Effector memory CD8-positive, alpha-beta T cell (primary cell): ENCODE results near the gene CCDC18.
A peak's percentile ranks its signal among the peaks of the same experiment; 100 is the strongest.

Experiments
- ATAC-seq: fragments of 150-1000 bp; cut with Tn5 transposase; replicated peaks from 2 replicates; pipeline ENCODE4 v1.10.0; 2021; ENCODE audit warnings: mild to moderate bottlenecking, moderate library complexity
- DNase-seq, 3 experiments: peaks; one replicate each; pipeline ENCODE4 v3.0.0; 2021
- H3K27ac Mint-ChIP-seq, 2 donors: one replicate each; pipeline ENCODE4 v1.8.0; 2022; ENCODE audit warnings: mild to moderate bottlenecking in 2 of 2, mixed read lengths in 2 of 2, moderate library complexity in 2 of 2
- H3K27me3 Mint-ChIP-seq, 2 donors: one replicate each; pipeline ENCODE4 v1.8.0; 2022; ENCODE audit warnings: mixed read lengths in 2 of 2
- H3K36me3 Mint-ChIP-seq: one replicate; pipeline ENCODE4 v1.8.0; 2022; ENCODE audit warnings: mild to moderate bottlenecking, moderate library complexity, mixed read lengths; ENCODE audit not compliant: insufficient read depth
- H3K4me1 Mint-ChIP-seq, 2 donors: one replicate each; pipeline ENCODE4 v1.8.0; 2022; ENCODE audit warnings: low read depth in 2 of 2, mixed read lengths in 2 of 2
- H3K4me3 Mint-ChIP-seq, 2 donors: one replicate each; pipeline ENCODE4 v1.8.0; 2022; ENCODE audit warnings: mild to moderate bottlenecking in 2 of 2, mixed read lengths in 2 of 2, moderate library complexity in 2 of 2
- H3K9me3 Mint-ChIP-seq, 2 donors: one replicate each; pipeline ENCODE4 v1.8.0; 2022; ENCODE audit warnings: mixed read lengths in 2 of 2
- total RNA-seq, 9 experiments: gene quantifications; one replicate each; lab custom pipeline; 2026; lab: John Stamatoyannopoulos, UW

Gene CCDC18, protein sequence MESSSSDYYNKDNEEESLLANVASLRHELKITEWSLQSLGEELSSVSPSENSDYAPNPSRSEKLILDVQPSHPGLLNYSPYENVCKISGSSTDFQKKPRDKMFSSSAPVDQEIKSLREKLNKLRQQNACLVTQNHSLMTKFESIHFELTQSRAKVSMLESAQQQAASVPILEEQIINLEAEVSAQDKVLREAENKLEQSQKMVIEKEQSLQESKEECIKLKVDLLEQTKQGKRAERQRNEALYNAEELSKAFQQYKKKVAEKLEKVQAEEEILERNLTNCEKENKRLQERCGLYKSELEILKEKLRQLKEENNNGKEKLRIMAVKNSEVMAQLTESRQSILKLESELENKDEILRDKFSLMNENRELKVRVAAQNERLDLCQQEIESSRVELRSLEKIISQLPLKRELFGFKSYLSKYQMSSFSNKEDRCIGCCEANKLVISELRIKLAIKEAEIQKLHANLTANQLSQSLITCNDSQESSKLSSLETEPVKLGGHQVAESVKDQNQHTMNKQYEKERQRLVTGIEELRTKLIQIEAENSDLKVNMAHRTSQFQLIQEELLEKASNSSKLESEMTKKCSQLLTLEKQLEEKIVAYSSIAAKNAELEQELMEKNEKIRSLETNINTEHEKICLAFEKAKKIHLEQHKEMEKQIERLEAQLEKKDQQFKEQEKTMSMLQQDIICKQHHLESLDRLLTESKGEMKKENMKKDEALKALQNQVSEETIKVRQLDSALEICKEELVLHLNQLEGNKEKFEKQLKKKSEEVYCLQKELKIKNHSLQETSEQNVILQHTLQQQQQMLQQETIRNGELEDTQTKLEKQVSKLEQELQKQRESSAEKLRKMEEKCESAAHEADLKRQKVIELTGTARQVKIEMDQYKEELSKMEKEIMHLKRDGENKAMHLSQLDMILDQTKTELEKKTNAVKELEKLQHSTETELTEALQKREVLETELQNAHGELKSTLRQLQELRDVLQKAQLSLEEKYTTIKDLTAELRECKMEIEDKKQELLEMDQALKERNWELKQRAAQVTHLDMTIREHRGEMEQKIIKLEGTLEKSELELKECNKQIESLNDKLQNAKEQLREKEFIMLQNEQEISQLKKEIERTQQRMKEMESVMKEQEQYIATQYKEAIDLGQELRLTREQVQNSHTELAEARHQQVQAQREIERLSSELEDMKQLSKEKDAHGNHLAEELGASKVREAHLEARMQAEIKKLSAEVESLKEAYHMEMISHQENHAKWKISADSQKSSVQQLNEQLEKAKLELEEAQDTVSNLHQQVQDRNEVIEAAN (N-terminal part only)
- 21.2 to 38.6 (median 27.6) reads per million in 9 experiments for total RNA-seq

DNA sequence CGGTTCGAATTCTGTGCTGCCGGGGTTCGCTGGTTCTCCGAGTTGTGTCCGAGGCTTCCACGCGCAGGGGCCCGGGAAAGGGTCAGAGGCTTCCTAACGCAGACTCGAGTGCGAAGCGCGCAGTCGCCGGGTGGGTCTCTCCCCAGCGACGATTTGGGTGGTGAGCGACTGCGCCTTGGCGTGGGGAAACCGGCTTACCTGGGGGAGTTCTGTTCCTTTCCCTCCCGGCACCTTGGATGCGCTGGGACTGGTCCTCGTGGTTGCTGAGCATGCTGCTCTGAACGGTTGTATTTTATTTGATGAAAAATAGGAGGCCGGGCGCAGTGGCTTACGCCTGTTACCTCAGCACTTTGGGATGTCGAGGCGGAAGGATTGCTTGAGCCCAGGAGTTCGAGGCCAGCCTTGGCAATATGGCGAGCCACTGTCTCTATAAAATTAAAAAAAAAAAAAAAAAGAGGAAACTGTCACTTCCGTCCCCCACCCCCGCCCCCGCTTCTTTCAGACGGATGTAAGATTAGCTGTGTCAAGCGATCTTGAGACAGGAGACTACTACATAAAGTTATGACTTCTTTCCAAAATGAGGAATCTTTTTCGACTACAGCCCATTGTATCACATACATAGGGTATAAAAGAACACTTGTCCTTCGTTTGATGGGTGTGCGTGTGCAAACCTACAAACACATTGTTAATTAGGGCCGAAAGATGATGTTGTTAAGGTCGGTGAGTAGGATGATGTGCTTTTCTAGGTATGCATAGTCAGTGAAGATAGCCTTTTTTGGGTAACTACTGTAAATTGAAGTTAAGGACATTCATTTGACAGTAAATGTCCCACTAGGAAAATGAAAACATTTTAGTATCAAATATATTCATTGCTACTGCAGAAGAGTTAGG, at the start of gene CCDC18:
Gene CCDC18, plus strand, starts transcription at position 2 of the 891 bp plus-strand sequence. CDS start 2,638 bp downstream, outside the sequence.
- peak within 1 kb of the TSS; percentile 97 for H3K27ac Mint-ChIP-seq
- no peaks in the 10 kb centered on the region for H3K9me3 Mint-ChIP-seq
- peaks cover 25 to 34% of the 10 kb centered on the region in 2 donors for H3K4me1 Mint-ChIP-seq
- ATAC-seq (peak; percentile 42), DNase-seq (peak in 1 of 3 experiments; percentile 54)
- H3K36me3 Mint-ChIP-seq, result peaks cover 36% of the 10 kb centered on the region
- no peaks in the 10 kb centered on the region for H3K27me3 Mint-ChIP-seq
- peak within 1 kb of the TSS; percentile 88 to 99 for H3K4me3 Mint-ChIP-seq

DNA sequence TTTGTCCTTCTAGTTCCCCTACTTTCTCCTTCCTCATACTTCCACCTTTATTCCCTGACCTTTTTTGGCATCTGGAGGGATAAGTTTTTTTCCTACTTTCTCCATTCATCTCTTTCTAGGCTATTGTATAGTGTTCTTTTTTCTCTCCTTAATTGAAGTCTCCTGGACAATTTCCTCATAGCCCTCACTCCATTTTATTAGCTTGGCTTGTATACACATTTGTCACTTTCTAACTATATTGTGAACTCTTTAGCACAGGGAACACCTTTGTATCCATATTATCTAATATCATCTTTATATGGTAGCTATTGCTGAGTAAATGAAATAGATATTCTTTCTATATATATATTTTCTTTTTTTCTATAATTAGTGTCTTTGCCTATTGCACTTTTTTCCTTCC, 47.9 kb upstream of the CCDC18 start:
- no peaks in the 10 kb centered on the region for H3K9me3 Mint-ChIP-seq
- H3K27me3 Mint-ChIP-seq, result no peaks in the 10 kb centered on the region
- peaks cover 36% of the 10 kb centered on the region for H3K36me3 Mint-ChIP-seq
- H3K4me3 Mint-ChIP-seq, result no peak overlapping the region
- no peaks in the 10 kb centered on the region for H3K4me1 Mint-ChIP-seq
- ATAC-seq (no peak), DNase-seq (no peak)
- H3K27ac Mint-ChIP-seq, result no peak overlapping the region

DNA sequence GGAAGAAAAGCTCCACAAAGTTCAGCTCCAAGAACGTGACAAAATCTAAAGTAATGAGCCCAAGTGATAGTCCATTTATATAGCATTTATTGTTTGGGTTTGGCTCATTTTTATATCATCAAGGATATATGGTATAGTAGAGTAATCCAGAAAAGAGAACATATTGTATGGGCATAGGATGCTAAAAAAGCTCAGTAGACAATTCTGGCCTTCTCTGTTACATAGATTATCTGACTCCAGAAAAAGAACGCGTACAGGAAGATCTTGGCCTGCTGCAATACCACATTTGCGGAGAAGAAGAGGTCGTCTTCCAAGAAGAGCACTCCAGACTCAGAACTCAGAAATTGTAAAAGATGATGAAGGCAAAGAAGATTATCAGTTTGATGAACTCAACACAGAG, 44.1 kb upstream of the CCDC18 start:
- no peak overlapping the region for H3K4me3 Mint-ChIP-seq
- no peak overlapping the region for H3K27ac Mint-ChIP-seq
- H3K36me3 Mint-ChIP-seq, result peaks cover 61% of the 10 kb centered on the region
- H3K4me1 Mint-ChIP-seq, result no peaks in the 10 kb centered on the region
- no peaks in the 10 kb centered on the region for H3K9me3 Mint-ChIP-seq
- no peak for ATAC-seq
- DNase-seq, result no peak
- no peaks in the 10 kb centered on the region for H3K27me3 Mint-ChIP-seq

DNA sequence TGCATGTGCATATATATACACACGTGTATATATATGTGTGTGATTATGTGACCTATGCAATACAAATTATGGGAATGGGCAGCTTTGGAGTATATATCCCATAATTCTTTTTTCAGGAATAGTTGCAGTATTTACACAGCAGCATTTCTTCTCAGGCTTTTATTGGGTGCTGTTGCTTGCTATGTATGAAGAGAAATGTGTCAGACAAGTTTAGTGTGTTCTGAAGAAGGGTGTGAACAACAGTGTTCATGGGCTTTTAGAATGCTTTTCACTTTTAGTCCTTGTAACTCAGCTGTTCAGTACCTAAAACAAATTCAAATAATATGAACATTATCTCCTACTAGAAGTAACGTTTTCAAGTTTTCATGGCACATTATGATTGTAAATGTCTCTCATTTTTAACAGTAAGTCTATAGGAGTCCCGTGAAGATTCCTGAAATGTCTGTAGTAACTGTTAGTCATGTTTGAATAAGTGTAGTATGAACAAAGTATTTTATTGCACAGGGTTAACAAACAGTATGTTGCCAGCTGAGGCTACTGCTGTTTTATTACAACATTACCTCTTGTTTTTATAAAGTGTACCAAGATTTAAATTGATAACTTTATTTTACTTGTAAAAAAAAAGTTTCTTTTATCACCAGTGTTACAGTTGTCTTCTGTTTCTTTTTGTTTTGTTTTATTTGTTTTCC, 42.8 kb upstream of the CCDC18 start:
- Mint-ChIP-seq H3K27ac (peak overlapping the region in 1 of 2 donors; percentile 68), H3K4me3 (no peak overlapping the region)

DNA sequence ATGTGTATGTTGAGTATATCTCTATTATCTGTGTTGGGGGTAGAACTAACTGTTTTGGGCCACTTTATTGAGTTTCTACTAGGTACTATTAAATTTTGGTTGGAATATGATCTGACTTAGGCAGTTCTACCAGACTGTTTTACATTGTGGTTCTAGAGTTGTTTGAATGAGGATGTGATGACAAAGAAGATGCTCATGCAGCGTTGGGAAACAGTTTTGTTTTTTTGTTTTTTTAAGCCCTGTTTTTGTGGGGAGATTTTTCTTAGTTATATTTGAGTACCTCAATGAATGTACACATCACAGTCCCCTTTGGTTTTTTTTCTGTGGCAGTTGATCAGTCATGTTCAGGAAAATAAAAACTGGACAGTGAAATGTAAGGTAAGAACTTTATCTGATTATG, 40.4 kb upstream of the CCDC18 start:
- Mint-ChIP-seq H3K27ac (peak overlapping the region in 1 of 2 donors; percentile 49), H3K4me1 (no peaks in the 10 kb centered on the region), H3K36me3 (peaks cover 49% of the 10 kb centered on the region), H3K4me3 (no peak overlapping the region), H3K27me3 (no peaks in the 10 kb centered on the region), H3K9me3 (no peaks in the 10 kb centered on the region)
- DNase-seq (no peak), ATAC-seq (no peak)

More for the DNA sequence above, 42.8 kb upstream of the CCDC18 start:
- Mint-ChIP-seq H3K9me3 (no peaks in the 10 kb centered on the region), H3K36me3 (peaks cover 61% of the 10 kb centered on the region), H3K4me1 (no peaks in the 10 kb centered on the region), H3K27me3 (no peaks in the 10 kb centered on the region)
- DNase-seq (no peak), ATAC-seq (no peak)

DNA sequence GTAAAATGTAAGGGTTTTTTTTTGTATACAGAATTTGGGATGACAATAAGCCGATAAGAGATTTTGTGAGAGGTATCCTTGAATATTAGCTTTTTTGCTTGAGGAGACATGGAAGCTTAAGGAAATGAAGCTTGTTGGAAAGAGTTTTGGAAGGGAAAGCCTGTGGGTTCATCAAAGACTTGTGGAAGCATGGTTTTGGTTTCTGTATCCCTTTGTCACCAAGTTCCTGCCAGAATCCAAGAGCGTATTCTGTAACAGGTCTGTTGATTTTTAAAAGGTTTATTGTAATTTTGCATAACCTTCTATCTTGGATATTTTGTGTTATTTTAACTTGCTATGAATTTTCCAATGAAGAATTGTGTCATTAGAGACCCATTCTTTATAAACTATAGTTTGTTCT, 38.4 kb upstream of the CCDC18 start:
- no peak for DNase-seq
- H3K27me3 Mint-ChIP-seq, result no peaks in the 10 kb centered on the region
- no peak overlapping the region for H3K4me3 Mint-ChIP-seq
- peaks cover 36% of the 10 kb centered on the region for H3K36me3 Mint-ChIP-seq
- H3K4me1 Mint-ChIP-seq, result no peaks in the 10 kb centered on the region
- H3K27ac Mint-ChIP-seq, result peak overlapping the region in 1 of 2 donors; percentile 85
- ATAC-seq, result no peak
- no peaks in the 10 kb centered on the region for H3K9me3 Mint-ChIP-seq

DNA sequence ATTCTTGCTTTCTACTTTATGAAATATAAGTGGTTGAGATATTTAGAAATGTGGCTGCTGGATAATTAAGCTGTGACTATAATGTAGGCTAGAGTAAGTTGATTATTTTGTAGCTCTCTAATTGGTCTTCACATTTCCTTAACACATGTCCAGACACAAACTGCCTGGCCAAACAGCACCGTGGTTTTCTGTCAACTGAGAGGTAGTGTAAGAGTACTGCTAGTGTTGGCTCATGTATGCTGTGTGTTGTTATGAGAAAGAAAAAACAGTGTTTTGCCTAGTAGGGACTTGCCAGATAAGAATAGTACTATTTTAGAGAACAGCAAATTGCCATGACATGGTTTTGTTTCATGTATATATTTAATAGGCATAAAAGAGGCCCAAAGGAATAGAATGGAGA, 37.4 kb upstream of the CCDC18 start:
- peaks cover 27% of the 10 kb centered on the region for H3K36me3 Mint-ChIP-seq
- no peak for DNase-seq
- no peaks in the 10 kb centered on the region for H3K4me1 Mint-ChIP-seq
- peak overlapping the region; percentile 32 to 85 for H3K27ac Mint-ChIP-seq
- no peak overlapping the region for H3K4me3 Mint-ChIP-seq
- H3K9me3 Mint-ChIP-seq, result no peaks in the 10 kb centered on the region
- H3K27me3 Mint-ChIP-seq, result no peaks in the 10 kb centered on the region
- ATAC-seq, result no peak

DNA sequence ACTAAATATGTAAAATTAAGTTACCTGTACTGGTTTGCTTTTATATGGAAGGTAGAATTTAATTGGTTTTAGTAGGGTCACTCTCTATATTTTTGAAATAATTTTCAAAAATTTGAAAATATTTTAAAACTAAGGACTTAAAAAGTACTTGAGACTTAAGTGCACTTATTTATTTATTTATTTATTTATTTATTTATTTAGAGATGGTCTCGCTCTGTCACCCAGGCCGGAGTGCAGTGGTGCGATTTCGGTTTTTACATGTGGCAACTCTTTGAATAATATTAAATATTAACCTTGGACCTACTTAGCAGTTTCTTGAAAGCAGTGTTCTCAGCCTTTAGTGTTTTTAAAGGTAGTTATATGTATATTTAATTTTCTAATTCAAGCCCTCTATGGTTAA, 36.8 kb upstream of the CCDC18 start:
- no peak overlapping the region for H3K27ac Mint-ChIP-seq
- no peaks in the 10 kb centered on the region for H3K27me3 Mint-ChIP-seq
- no peak overlapping the region for H3K4me3 Mint-ChIP-seq
- no peaks in the 10 kb centered on the region for H3K4me1 Mint-ChIP-seq
- peaks cover 26% of the 10 kb centered on the region for H3K36me3 Mint-ChIP-seq
- no peaks in the 10 kb centered on the region for H3K9me3 Mint-ChIP-seq
- no peak for DNase-seq
- no peak for ATAC-seq

DNA sequence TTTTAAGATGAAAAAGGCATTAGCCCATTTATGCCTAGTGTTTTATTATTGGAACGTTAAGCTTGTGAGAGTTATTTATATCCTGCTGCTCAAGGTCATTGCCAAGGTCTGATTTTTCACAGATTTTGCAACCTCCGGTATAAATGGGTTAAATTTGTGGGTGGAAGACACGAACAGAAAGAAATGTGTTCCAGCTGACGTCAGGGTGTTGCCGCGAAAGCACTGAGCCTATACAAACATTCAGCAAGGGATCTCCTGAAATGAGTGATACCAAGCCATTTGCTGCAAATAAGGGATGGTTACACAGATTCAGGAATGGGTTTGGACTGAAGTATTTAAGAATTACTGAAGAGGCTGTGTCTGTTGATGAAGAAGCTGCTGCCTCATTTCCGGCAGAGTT, 32.5 kb upstream of the CCDC18 start:
- Mint-ChIP-seq H3K9me3 (no peaks in the 10 kb centered on the region), H3K4me1 (peaks cover 4 to 5% of the 10 kb centered on the region in 2 donors), H3K36me3 (peaks cover 42% of the 10 kb centered on the region), H3K4me3 (no peak overlapping the region), H3K27ac (peak overlapping the region in 1 of 2 donors; percentile 9), H3K27me3 (no peaks in the 10 kb centered on the region)
- DNase-seq (no peak), ATAC-seq (no peak)

DNA sequence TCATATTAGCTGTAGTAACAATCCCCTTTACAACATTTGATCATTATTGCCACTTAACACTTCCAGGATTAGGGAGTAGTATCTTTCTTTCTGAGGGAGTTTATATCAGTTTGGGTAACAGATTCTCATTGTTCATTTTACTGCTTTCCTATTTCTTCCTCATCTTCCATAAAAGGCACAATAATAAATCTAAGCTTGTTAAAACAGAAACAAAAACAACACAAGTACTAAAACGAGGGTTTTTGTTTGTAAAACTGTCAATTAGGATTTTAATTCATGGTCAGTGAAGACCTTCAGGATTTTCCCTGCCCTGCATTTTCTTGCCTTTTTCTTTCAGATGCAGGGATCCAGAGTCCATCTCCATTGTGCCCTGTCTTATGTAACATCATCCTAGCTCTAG, 29.8 kb upstream of the CCDC18 start:
- Mint-ChIP-seq H3K27me3 (no peaks in the 10 kb centered on the region), H3K4me3 (no peak overlapping the region), H3K9me3 (no peaks in the 10 kb centered on the region), H3K4me1 (peaks cover 4 to 6% of the 10 kb centered on the region in 2 donors), H3K36me3 (peaks cover 57% of the 10 kb centered on the region), H3K27ac (peak overlapping the region; percentile 12 to 87)
- ATAC-seq (no peak), DNase-seq (no peak)

DNA sequence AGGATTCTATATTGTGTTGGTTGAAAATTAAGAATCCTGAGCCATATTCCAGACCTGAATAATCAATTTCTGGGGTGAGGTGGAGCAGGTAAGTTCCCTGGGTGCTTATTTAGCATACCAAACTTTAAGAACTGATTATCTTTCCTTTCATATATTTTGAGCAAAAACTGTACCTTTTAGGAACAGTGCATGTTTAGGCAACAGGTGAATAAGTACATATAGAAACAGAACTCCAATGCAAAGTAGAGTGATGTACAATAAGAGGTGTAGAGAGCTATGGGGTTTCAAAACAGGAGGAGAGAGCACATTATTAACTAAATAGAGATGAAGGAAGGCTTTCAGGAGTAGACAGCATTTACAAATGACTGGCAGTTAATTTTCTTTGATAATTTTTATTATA, 29.1 kb upstream of the CCDC18 start:
- Mint-ChIP-seq H3K9me3 (no peaks in the 10 kb centered on the region), H3K27ac (peak overlapping the region; percentile 12 to 87), H3K4me1 (peaks cover 4 to 6% of the 10 kb centered on the region in 2 donors), H3K36me3 (peaks cover 63% of the 10 kb centered on the region), H3K27me3 (no peaks in the 10 kb centered on the region), H3K4me3 (no peak overlapping the region)
- no peak for DNase-seq
- no peak for ATAC-seq

DNA sequence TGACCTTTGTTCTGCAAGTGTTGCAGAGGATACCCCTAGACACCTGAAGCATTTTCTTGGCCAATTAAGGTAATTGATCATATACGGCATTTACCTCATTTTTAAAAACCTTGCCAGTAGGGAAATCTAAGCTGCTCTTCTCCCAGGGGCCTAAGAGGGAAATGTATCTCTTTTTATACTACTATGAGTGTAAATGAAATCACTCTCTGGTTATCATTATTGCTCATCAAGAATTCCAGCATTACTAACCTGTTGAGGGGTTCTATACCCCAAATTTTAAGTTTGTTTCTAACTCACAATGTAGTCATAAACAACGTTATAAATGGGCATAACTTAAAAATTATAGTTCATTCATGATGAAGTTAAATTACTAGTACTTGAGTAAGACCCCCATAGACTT, 27.7 kb upstream of the CCDC18 start:
- ATAC-seq (no peak), DNase-seq (no peak)
- H3K4me1 Mint-ChIP-seq, result peaks cover 4 to 6% of the 10 kb centered on the region in 2 donors
- no peaks in the 10 kb centered on the region for H3K27me3 Mint-ChIP-seq
- H3K27ac Mint-ChIP-seq, result peak overlapping the region in 1 of 2 donors; percentile 62
- H3K36me3 Mint-ChIP-seq, result peaks cover 68% of the 10 kb centered on the region
- no peaks in the 10 kb centered on the region for H3K9me3 Mint-ChIP-seq
- no peak overlapping the region for H3K4me3 Mint-ChIP-seq
